Activated naive CD4-positive, alpha-beta T cell treated with anti-CD3 and anti-CD28 coated beads for 36 hours (primary cell): Measurements from ENCODE around the gene SPEF2. TPM values are rescaled to one million over a fixed set of nuclear protein-coding genes. Genes with fewer than 3 reads are reported as not detected.

ENCODE experiments used
- CTCF ChIA-PET: fragments of 350-600 bp; sonication (Branson Sonifier 250); formaldehyde crosslinking; loops from one replicate; lab custom pipeline; 2021; ENCODE audit warnings: antibody characterized with exemption; lab: Charles Lee
- DNase-seq: peaks from one replicate; pipeline ENCODE4 v3.0.0-alpha.2; 2020
- H3K27ac Mint-ChIP-seq: one replicate; pipeline ENCODE4 v1.8.0; 2021; ENCODE audit warnings: mild to moderate bottlenecking, mixed read lengths
- H3K27me3 Mint-ChIP-seq: one replicate; pipeline ENCODE4 v1.8.0; 2021; ENCODE audit warnings: low read depth, mixed read lengths
- H3K36me3 Mint-ChIP-seq: one replicate; pipeline ENCODE4 v1.8.0; 2021; ENCODE audit warnings: low read depth, mixed read lengths
- H3K4me1 Mint-ChIP-seq: one replicate; pipeline ENCODE4 v1.8.0; 2021; ENCODE audit warnings: low read depth, mixed read lengths
- H3K4me3 Mint-ChIP-seq: one replicate; pipeline ENCODE4 v1.8.0; 2021; ENCODE audit warnings: mild to moderate bottlenecking, moderate library complexity, mixed read lengths
- H3K9me3 Mint-ChIP-seq: one replicate; pipeline ENCODE4 v1.8.0; 2021; ENCODE audit warnings: mixed read lengths
- intact Hi-C: fragments of 100-400 bp; cut with micrococcal nuclease; formaldehyde crosslinking; loops from one replicate; pipeline ENCODE4 v1.15.1; 2023
- total RNA-seq, 2 experiments: library from RNA; stranded (reverse); gene quantifications; one replicate each; pipeline ENCODE4 v1.2.3, GENCODE V29; 2021

The SPEF2 gene
- total RNA-seq, 2 experiments from 2014 or later = 6.5 to 6.6 TPM

DNA sequence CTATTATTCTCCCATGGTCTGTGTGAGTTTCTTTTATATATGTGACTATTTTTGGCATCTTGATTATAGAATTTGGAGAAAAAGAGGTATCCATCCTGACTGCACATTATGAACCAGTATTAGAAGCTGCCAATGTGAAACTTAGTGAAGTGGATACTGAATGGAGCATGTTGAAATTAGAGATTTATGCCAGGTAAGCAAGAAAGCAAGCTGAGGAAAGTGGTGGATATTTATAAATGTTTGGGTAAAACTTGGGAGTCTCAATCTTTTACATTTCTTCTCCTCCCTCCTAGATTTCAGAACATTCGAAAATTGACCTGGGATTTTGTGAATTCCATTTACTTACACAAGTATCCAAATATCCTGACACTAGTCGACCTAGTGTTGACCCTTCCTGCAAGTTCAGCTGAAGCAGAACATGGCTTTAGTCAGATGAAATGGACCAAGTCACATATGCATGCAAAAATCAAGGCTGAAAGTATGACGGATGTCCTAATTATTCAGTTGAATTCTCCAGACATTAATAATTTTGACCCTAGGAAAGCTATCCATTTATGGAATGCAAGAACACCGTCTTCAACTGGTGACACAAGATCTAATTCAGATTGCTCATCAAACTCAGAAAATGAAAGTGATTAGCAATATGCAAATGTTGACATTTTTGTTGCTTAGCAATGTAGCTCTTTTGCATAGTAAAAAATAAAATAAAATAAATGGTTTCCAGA lies 172.2 kb downstream of the SPEF2 start:
- CTCF ChIA-PET = interaction anchor here (0.8 to 1.6 kb wide), 11 partner anchors 9 to 139 kb away, joined by 3 to 6 read pairs (median 4); no protein-coding TSS in a partner anchor
- H3K9me3 Mint-ChIP-seq = no peaks in the 10 kb centered on the region

GRCh38 chr5:35790457-35790822 lies 172.8 kb downstream of the SPEF2 start:
- peaks cover 90% of the 10 kb centered on the region for H3K4me1 Mint-ChIP-seq
- H3K36me3 Mint-ChIP-seq = peaks cover 2% of the 10 kb centered on the region
- intact Hi-C loops = no loop called here
- CTCF ChIA-PET = interaction anchor here (0.8 to 1.6 kb wide), 12 partner anchors 10 to 139 kb away, joined by 3 to 6 read pairs (median 4); no protein-coding TSS in a partner anchor
- no peaks in the 10 kb centered on the region for H3K9me3 Mint-ChIP-seq
- no peak overlapping the region for H3K4me3 Mint-ChIP-seq
- H3K27me3 Mint-ChIP-seq = no peaks in the 10 kb centered on the region
- H3K27ac Mint-ChIP-seq = peak overlapping the region; percentile 80
- no peak for DNase-seq

More for the DNA sequence above, 172.2 kb downstream of the SPEF2 start:
- H3K27ac Mint-ChIP-seq = peak overlapping the region; percentile 80
- no peak overlapping the region for H3K4me3 Mint-ChIP-seq
- peaks cover 2% of the 10 kb centered on the region for H3K36me3 Mint-ChIP-seq
- no peak for DNase-seq
- H3K27me3 Mint-ChIP-seq = no peaks in the 10 kb centered on the region
- H3K4me1 Mint-ChIP-seq = peaks cover 88% of the 10 kb centered on the region
- intact Hi-C loops = loop anchor here (10.0 kb wide), 1 partner anchor 865 kb away; the partner anchor contains the start of gene DNAJC21

DNA sequence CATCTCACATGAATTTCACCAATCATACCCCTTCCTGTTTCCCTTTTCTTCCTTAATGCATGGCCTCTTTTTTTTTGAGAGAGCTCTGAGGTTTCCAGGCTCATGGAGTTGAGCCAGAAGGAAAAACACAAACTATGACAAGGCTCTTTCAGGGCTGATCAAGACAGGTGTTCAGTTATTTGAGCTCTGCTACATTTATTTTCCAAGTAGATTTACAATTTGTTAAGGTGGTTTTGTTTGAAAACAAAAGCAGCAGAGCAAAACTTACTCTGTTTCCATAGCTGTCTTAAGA lies 176.6 kb downstream of the SPEF2 start:
- intact Hi-C loops = loop anchor here (1.0 kb wide), 7 partner anchors 9 to 110 kb away; no protein-coding TSS in a partner anchor
- peak overlapping the region; percentile 97 for H3K27ac Mint-ChIP-seq
- no peaks in the 10 kb centered on the region for H3K9me3 Mint-ChIP-seq
- H3K36me3 Mint-ChIP-seq = peaks cover 2% of the 10 kb centered on the region
- no peak for DNase-seq
- CTCF ChIA-PET = interaction anchor here (0.8 to 3.4 kb wide), 20 partner anchors 9 to 130 kb away, joined by 3 to 35 read pairs (median 4); no protein-coding TSS in a partner anchor
- H3K4me1 Mint-ChIP-seq = peaks cover 91% of the 10 kb centered on the region
- peak overlapping the region; percentile 26 for H3K4me3 Mint-ChIP-seq
- no peaks in the 10 kb centered on the region for H3K27me3 Mint-ChIP-seq

DNA sequence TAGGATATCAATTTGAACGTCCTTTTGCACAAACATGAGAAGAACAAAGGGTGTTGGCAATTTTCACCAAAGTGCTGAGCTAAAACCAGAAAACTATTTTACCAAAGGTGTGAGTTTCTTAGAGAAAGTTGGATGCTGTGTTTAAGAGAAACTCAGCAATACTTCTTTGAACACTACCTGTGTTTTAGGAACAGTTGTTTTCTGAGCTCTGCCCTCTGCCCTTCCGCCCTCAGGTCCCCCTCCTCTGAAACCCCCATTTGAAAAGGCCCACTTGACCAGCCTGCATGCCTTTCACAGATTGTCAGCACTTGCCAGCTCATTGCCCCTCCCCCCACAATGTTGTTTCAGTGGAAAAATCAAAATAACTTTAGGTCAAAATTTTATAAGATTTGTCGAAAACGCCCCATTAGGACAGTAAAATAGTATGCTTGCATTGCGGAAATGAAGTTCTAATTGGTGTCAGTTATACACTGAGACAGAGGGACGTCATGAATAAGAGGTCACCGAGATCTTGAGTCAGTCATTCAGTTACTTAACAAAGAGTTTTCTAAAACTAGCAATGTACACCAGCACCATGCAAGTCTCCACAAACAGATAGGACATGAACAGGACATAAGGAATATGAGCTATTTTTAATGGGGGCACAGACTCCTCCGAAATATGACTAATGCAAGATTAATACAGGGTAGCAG lies 177.2 kb downstream of the SPEF2 start:
- H3K36me3 Mint-ChIP-seq = peaks cover 1% of the 10 kb centered on the region
- no peaks in the 10 kb centered on the region for H3K9me3 Mint-ChIP-seq
- intact Hi-C loops = loop anchor here (1.0 kb wide), 7 partner anchors 10 to 109 kb away; no protein-coding TSS in a partner anchor
- DNase-seq = no peak
- H3K27me3 Mint-ChIP-seq = no peaks in the 10 kb centered on the region
- H3K4me3 Mint-ChIP-seq = peak overlapping the region; percentile 15
- peak overlapping the region; percentile 97 for H3K27ac Mint-ChIP-seq
- peaks cover 86% of the 10 kb centered on the region for H3K4me1 Mint-ChIP-seq
- CTCF ChIA-PET = interaction anchor here (0.8 to 3.4 kb wide), 16 partner anchors 9 to 130 kb away, joined by 3 to 35 read pairs (median 5); no protein-coding TSS in a partner anchor

DNA sequence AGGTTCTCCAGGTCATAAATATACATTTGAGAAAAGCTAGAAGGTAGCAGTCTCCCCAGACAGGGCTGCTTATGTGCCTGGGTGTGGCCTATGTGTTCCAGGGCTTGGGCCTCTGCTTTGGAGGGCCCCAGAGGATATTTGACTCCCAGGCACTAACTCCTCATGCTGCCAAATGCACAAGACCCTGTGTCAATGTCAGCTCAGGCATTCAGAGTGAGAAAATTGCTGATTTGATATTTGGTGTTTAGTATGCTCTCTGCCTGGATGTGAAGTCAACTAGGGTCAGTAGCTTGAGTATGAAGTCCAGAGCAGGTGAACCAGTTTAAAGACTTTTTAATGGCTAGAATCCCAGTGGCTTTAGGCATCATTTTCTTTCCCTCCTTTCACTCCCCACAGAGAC lies 181.5 kb downstream of the SPEF2 start:
- no peak overlapping the region for H3K27ac Mint-ChIP-seq
- intact Hi-C loops = no loop called here

DNA sequence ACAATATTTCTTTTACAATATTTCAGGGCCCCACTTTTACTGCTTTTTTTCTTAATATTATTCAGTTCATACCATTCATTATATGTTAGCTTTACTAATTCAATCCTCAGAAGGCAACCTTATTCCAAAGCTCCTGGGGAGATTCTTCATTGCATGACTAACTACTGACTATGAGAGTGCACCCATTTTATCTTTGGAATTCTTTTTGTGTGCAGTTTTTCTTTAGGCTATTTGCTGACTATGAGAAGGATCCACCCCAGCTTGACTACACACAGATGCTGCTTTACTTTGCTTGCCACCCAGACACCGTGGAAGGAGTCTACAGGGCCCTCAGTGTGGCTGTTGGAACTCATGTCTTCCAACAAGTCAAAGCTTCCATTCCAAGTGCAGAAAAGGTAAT lies 182.1 kb downstream of the SPEF2 start:
- H3K4me1 Mint-ChIP-seq = peaks cover 76% of the 10 kb centered on the region
- no peaks in the 10 kb centered on the region for H3K9me3 Mint-ChIP-seq
- CTCF ChIA-PET = interaction anchor here (0.5 to 1.4 kb wide), 2 partner anchors 23 to 856 kb away, joined by 3 read pairs; no protein-coding TSS in a partner anchor
- intact Hi-C loops = no loop called here
- H3K4me3 Mint-ChIP-seq = no peak overlapping the region
- peaks cover 1% of the 10 kb centered on the region for H3K36me3 Mint-ChIP-seq
- no peak for DNase-seq
- no peak overlapping the region for H3K27ac Mint-ChIP-seq
- H3K27me3 Mint-ChIP-seq = no peaks in the 10 kb centered on the region

More for the DNA sequence above, 181.5 kb downstream of the SPEF2 start:
- H3K36me3 Mint-ChIP-seq = peaks cover 1% of the 10 kb centered on the region
- H3K4me3 Mint-ChIP-seq = no peak overlapping the region
- CTCF ChIA-PET = interaction anchor here (0.5 to 1.4 kb wide), 2 partner anchors 24 to 855 kb away, joined by 3 read pairs; no protein-coding TSS in a partner anchor
- no peaks in the 10 kb centered on the region for H3K27me3 Mint-ChIP-seq
- no peak for DNase-seq
- H3K9me3 Mint-ChIP-seq = no peaks in the 10 kb centered on the region
- peaks cover 76% of the 10 kb centered on the region for H3K4me1 Mint-ChIP-seq

DNA sequence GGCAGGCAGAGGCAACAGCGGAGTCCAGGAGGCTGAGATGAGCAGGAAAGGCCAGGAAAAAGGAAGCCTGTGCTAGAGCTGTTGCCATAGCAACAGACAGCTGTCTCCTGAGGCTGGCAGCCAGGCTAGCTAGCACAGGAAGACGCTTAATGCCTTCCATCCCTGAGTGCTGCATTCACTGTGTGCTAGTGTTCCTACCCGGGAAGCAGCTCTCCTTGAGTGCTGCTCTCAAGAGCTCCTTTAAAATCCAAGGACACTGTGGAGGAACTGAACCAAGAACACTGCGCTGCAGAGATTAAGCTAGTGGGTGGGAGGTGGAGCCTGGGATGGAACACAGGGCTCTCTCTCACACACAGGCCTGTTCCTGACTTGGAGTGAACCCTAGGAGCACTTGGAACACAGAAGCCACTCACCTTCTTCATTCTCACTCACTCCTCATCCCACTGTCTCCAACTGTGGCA lies 185.6 kb downstream of the SPEF2 start:
- peaks cover 4% of the 10 kb centered on the region for H3K36me3 Mint-ChIP-seq
- H3K4me3 Mint-ChIP-seq = no peak overlapping the region
- H3K27ac Mint-ChIP-seq = peak overlapping the region; percentile 60
- no peaks in the 10 kb centered on the region for H3K27me3 Mint-ChIP-seq
- CTCF ChIA-PET = interaction anchor here (0.6 to 1.4 kb wide), 4 partner anchors 16 to 26 kb away, joined by 3 to 6 read pairs (median 5); no protein-coding TSS in a partner anchor
- no peaks in the 10 kb centered on the region for H3K9me3 Mint-ChIP-seq
- H3K4me1 Mint-ChIP-seq = peaks cover 75% of the 10 kb centered on the region
- DNase-seq = no peak
- intact Hi-C loops = no loop called here

DNA sequence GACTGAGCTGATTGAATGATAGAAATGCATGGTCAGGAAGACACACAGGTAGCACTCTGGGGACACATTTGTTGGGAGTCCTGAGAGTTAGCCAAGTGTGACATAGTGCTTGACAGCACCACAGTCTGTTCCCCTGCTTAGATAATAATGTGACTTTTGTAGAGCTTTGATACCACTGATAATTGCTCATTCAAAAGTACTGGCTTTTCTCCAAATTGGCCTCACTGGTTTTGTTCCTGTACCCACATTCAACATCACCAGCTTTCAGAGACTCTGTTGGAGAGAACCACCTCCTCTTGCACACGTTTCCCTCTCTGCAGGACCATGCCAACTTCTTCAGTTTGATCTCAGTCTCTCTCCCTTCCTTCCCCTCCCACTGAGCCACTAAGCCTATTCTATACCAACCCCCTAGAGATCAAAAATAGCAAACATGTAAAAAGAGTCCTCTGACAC lies 186.6 kb downstream of the SPEF2 start:
- H3K36me3 Mint-ChIP-seq = peaks cover 4% of the 10 kb centered on the region

GRCh38 chr5:35804841-35805240 lies 187.2 kb downstream of the SPEF2 start:
- no peaks in the 10 kb centered on the region for H3K27me3 Mint-ChIP-seq
- intact Hi-C loops = no loop called here
- no peak for DNase-seq
- H3K4me3 Mint-ChIP-seq = no peak overlapping the region
- H3K4me1 Mint-ChIP-seq = peaks cover 77% of the 10 kb centered on the region
- H3K9me3 Mint-ChIP-seq = no peaks in the 10 kb centered on the region
- peaks cover 3% of the 10 kb centered on the region for H3K36me3 Mint-ChIP-seq
- CTCF ChIA-PET = interaction anchor here (1.0 to 1.5 kb wide), 3 partner anchors 8 to 121 kb away, joined by 4 to 6 read pairs (median 6); no protein-coding TSS in a partner anchor
- H3K27ac Mint-ChIP-seq = no peak overlapping the region

More for the DNA sequence above, 186.6 kb downstream of the SPEF2 start:
- H3K27me3 Mint-ChIP-seq = no peaks in the 10 kb centered on the region
- H3K27ac Mint-ChIP-seq = peak overlapping the region; percentile 60
- H3K4me1 Mint-ChIP-seq = peaks cover 73% of the 10 kb centered on the region
- no peak for DNase-seq
- intact Hi-C loops = no loop called here
- no peak overlapping the region for H3K4me3 Mint-ChIP-seq
- H3K9me3 Mint-ChIP-seq = no peaks in the 10 kb centered on the region
- CTCF ChIA-PET = interaction anchor here (0.7 to 1.5 kb wide), 5 partner anchors 8 to 122 kb away, joined by 3 to 6 read pairs (median 4); no protein-coding TSS in a partner anchor

- Mint-ChIP-seq H3K4me3 (no peak overlapping the region), H3K4me1 (peaks cover 67% of the 10 kb centered on the region), H3K27me3 (no peaks in the 10 kb centered on the region), H3K27ac (peak overlapping the region; percentile 92), H3K36me3 (peaks cover 4% of the 10 kb centered on the region), H3K9me3 (no peaks in the 10 kb centered on the region)
- no peak for DNase-seq
- CTCF ChIA-PET = interaction anchor here (0.6 to 6.0 kb wide), 4 partner anchors 12 to 30 kb away, joined by 3 to 58 read pairs (median 6); no protein-coding TSS in a partner anchor
- intact Hi-C loops = loop anchor here (5.0 kb wide), 1 partner anchor 432 kb away; the partner anchor contains the start of gene NADK2
These were observed 192.9 kb downstream of the SPEF2 start for GRCh38 chr5:35810601-35811000.

- Mint-ChIP-seq H3K4me1 (peaks cover 61% of the 10 kb centered on the region), H3K27ac (peak overlapping the region; percentile 92), H3K4me3 (no peak overlapping the region), H3K9me3 (no peaks in the 10 kb centered on the region), H3K36me3 (peaks cover 4% of the 10 kb centered on the region), H3K27me3 (no peaks in the 10 kb centered on the region)
- peak; percentile 55 for DNase-seq
- CTCF ChIA-PET = interaction anchor here (0.6 to 6.0 kb wide), 10 partner anchors 11 to 601 kb away, joined by 3 to 58 read pairs (median 4); no protein-coding TSS in a partner anchor
- intact Hi-C loops = loop anchor here (1.0 to 5.0 kb wide), 8 partner anchors 14 to 431 kb away; partner anchors contain the start of gene NADK2
These were observed 193.6 kb downstream of the SPEF2 start for GRCh38 chr5:35811108-35811741.
